Sigmoid colon (tissue), 7 donors: ENCODE measurements around the gene CSF1R. TPM values are rescaled to one million over a fixed set of nuclear protein-coding genes. Genes with fewer than 3 reads are reported as not detected.

Experiments
- DNase-seq: peaks from one replicate; pipeline ENCODE4 v3.0.0-alpha.2; 2019
- H3K27ac ChIP-seq, 4 donors: fragments of 200-600 bp; sonication (generic); one replicate each; pipeline ENCODE4 v1.5.1; 2016 to 2019; ENCODE audit warnings: mild to moderate bottlenecking in 1 of 4
- H3K27me3 ChIP-seq, 3 donors: fragments of 200-600 bp; sonication (generic); one replicate each; pipeline ENCODE4 v1.5.1; 2019; ENCODE audit warnings: mild to moderate bottlenecking in 1 of 3
- H3K36me3 ChIP-seq, 4 donors: fragments of 200-600 bp; sonication (generic); one replicate each; pipeline ENCODE4 v1.5.1; 2016 to 2019
- H3K4me1 ChIP-seq, 4 donors: fragments of 200-600 bp; sonication (generic); one replicate each; pipeline ENCODE4 v1.5.1; 2017 to 2019
- H3K4me3 ChIP-seq, 4 donors: fragments of 200-600 bp; sonication (generic); one replicate each; pipeline ENCODE4 v1.5.1; 2017 to 2019; ENCODE audit warnings: mild to moderate bottlenecking in 2 of 4, moderate library complexity in 1 of 4
- H3K9me3 ChIP-seq, 4 donors: fragments of 200-600 bp in 3 of 4; sonication (generic) in 3 of 4; one replicate each; pipeline versions ENCODE4 v1.5.1 to v1.6.1; 2013 to 2019
- EP300 ChIP-seq, 4 donors: sonication (generic); formaldehyde crosslinking; IDR thresholded peaks; one replicate each; pipeline ENCODE4 v1.6.1; 2017; ENCODE audit warnings: antibody characterized with exemption in 4 of 4
- POLR2A ChIP-seq, 2 donors: fragments of 450-650 bp; IDR thresholded peaks; one replicate each; pipeline ENCODE4 v1.6.1; 2016; ENCODE audit warnings: antibody characterized with exemption in 2 of 2, mild to moderate bottlenecking in 2 of 2, moderate library complexity in 2 of 2
- POLR2AphosphoS5 ChIP-seq, 4 donors: sonication (generic); formaldehyde crosslinking; IDR thresholded peaks; one replicate each; pipeline ENCODE4 v1.6.1; 2017; ENCODE audit warnings: antibody characterized with exemption in 4 of 4
- WGBS, 2 donors: extraction: QIAGEN DNeasy Blood & Tissue Kit; methylation state at CpG; one replicate each; pipeline ENCODE4 v1.1.7; 2013; 5-methylcytosine and 5-hydroxymethylcytosine counted together
- intact Hi-C: fragments of 100-400 bp; cut with DNase I; formaldehyde crosslinking; loops from one replicate; pipeline ENCODE4 v1.15.1; 2023
- polyA plus RNA-seq, 3 donors: library from polyadenylated mRNA; stranded (reverse); fragments of 200-250 nt; gene quantifications; one replicate each; pipeline ENCODE4 v1.2.3, GENCODE V29; 2013
- total RNA-seq, 4 donors: library from RNA; depleted of rRNA; stranded (reverse); fragments of >200 nt; gene quantifications; one replicate each; pipeline ENCODE4 v1.1.0, GENCODE V29; 2016
- TF ChIP-seq, protein P1 (sequence below), 4 experiments: fragments of 450-650 bp in 3 of 4; fragments of 200-600 bp in 1 of 4; IDR thresholded peaks; one replicate each; pipeline ENCODE4 v1.5.1; 2016 to 2019; ENCODE audit warnings: antibody characterized with exemption in 4 of 4, mild to moderate bottlenecking in 3 of 4, moderate library complexity in 2 of 4
- donor health status: healthy with polysubstance abuse.
- donor health status: Bipolar disorder and iron deficiency.
- donor health status: healthy.

Gene CSF1R
- total and polyA plus RNA-seq, 7 donors, result 10.8 to 44.4 (median 26.1) TPM

DNA sequence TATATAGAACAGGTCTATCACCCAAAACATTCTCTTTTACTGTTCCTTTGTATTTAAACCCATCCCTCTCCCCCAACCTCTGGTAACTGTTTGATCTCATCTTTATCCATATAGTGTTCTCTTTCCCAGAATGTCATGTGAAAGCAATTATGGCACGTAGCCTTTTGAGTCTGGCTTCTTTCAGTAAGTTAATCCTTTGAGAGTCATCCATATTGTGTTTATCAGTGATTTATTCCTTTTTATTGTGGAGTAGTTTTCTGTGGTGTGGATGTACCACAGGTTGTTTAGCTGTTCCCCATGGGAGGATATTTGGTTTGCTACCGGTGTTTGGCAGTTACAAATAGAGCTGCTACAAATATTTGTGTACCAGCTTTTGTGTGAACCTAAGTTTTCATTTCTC, 47.8 kb downstream of the CSF1R start:
- no peak for DNase-seq
- Histone ChIP-seq H3K36me3 (peaks cover 28 to 97% (median 64%) of the 10 kb centered on the region in 4 donors), H3K4me3 (no peak overlapping the region), H3K4me1 (no peaks in the 10 kb centered on the region), H3K27ac (no peak overlapping the region), H3K9me3 (no peaks in the 10 kb centered on the region), H3K27me3 (no peaks in the 10 kb centered on the region)
- intact Hi-C loops, result no loop called here
- WGBS, 2 donors, result 80 to 81% methylated on average over 2 of the region's 2 CpGs
- no peak for TF ChIP-seq POLR2A (IDR thresholded peaks at IDR 0.05)
- no peak for TF ChIP-seq EP300 (IDR thresholded peaks at IDR 0.05)
- TF ChIP-seq, protein P1, sequence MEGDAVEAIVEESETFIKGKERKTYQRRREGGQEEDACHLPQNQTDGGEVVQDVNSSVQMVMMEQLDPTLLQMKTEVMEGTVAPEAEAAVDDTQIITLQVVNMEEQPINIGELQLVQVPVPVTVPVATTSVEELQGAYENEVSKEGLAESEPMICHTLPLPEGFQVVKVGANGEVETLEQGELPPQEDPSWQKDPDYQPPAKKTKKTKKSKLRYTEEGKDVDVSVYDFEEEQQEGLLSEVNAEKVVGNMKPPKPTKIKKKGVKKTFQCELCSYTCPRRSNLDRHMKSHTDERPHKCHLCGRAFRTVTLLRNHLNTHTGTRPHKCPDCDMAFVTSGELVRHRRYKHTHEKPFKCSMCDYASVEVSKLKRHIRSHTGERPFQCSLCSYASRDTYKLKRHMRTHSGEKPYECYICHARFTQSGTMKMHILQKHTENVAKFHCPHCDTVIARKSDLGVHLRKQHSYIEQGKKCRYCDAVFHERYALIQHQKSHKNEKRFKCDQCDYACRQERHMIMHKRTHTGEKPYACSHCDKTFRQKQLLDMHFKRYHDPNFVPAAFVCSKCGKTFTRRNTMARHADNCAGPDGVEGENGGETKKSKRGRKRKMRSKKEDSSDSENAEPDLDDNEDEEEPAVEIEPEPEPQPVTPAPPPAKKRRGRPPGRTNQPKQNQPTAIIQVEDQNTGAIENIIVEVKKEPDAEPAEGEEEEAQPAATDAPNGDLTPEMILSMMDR (IDR thresholded peaks at IDR 0.05), result no peak
- TF ChIP-seq POLR2AphosphoS5 (IDR thresholded peaks at IDR 0.05), result no peak

GRCh38 chr5:150036513-150036912, 49.8 kb downstream of the CSF1R start:
- no peak for TF ChIP-seq EP300 (IDR thresholded peaks at IDR 0.05)
- TF ChIP-seq, protein P1 (IDR thresholded peaks at IDR 0.05), result no peak
- no peak for TF ChIP-seq POLR2A (IDR thresholded peaks at IDR 0.05)
- TF ChIP-seq POLR2AphosphoS5 (IDR thresholded peaks at IDR 0.05), result peak in 1 of 4 donors; percentile 11
- Histone ChIP-seq H3K27ac (no peak overlapping the region), H3K4me3 (no peak overlapping the region), H3K9me3 (no peaks in the 10 kb centered on the region), H3K36me3 (peaks cover 38 to 97% (median 64%) of the 10 kb centered on the region in 4 donors), H3K4me1 (no peaks in the 10 kb centered on the region), H3K27me3 (no peaks in the 10 kb centered on the region)
- 90 to 96% methylated on average over 9 of the region's 9 CpGs for WGBS, 2 donors
- DNase-seq, result no peak
- intact Hi-C loops, result no loop called here

DNA sequence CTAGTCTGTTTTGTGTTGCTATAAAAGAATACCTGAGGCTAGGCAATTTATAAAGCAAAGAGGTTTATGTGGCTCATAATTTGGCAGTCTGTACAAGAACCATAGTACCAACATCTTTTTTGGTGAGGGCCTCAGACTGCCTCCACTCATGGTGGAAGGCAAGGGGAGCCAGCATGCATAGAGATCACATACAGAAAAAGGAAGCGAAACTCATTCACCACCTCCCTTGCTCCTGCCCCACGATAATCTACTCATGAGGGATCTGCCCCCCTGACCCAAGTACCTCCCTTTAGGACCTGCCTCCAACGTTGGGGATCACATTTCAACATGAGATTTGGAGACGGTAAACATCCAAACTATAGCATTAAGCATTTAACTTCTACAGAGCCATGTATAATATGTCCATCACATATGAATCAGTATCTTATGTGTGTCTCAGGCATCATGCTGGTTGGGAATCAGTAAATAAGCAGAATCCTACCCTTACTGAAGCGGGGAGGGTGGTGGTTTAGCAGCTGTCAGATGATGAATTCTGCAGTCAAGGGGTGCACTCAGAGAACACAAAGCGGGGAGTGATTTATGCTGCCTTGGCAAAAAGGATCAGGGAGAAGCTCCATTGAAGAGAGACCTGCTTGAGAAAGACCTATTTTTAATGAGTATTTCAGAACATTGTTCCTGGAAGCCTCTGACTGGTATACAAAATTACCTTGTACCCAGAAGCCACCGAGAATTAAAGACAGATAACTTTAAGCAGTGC, 51.0 kb downstream of the CSF1R start:
- intact Hi-C loops, result no loop called here
- 78 to 84% methylated on average over 7 of the region's 7 CpGs for WGBS, 2 donors
- Histone ChIP-seq H3K9me3 (no peaks in the 10 kb centered on the region), H3K4me1 (no peaks in the 10 kb centered on the region), H3K27ac (no peak overlapping the region), H3K36me3 (peaks cover 30 to 97% (median 58%) of the 10 kb centered on the region in 4 donors), H3K27me3 (no peaks in the 10 kb centered on the region), H3K4me3 (no peak overlapping the region)
- TF ChIP-seq POLR2A (IDR thresholded peaks at IDR 0.05), result no peak
- TF ChIP-seq POLR2AphosphoS5 (IDR thresholded peaks at IDR 0.05), result no peak
- TF ChIP-seq, protein P1 (IDR thresholded peaks at IDR 0.05), result no peak
- TF ChIP-seq EP300 (IDR thresholded peaks at IDR 0.05), result no peak
- DNase-seq, result no peak

- no peak for DNase-seq
- H3K9me3 ChIP-seq, result no peaks in the 10 kb centered on the region
- peaks cover 30 to 97% (median 59%) of the 10 kb centered on the region in 4 donors for H3K36me3 ChIP-seq
- H3K27me3 ChIP-seq, result no peaks in the 10 kb centered on the region
- intact Hi-C loops, result no loop called here
- H3K4me1 ChIP-seq, result no peaks in the 10 kb centered on the region
- H3K27ac ChIP-seq, result no peak overlapping the region
- TF ChIP-seq, protein P1 (IDR thresholded peaks at IDR 0.05), result no peak
- TF ChIP-seq POLR2A (IDR thresholded peaks at IDR 0.05) (no peak), EP300 (IDR thresholded peaks at IDR 0.05) (no peak), POLR2AphosphoS5 (IDR thresholded peaks at IDR 0.05) (no peak)
- WGBS, 2 donors, result 83 to 87% methylated on average over 4 of the region's 4 CpGs
- no peak overlapping the region for H3K4me3 ChIP-seq
These were observed 51.7 kb downstream of the CSF1R start for GRCh38 chr5:150034662-150035061.
